ENCODE measurements around the gene PHYH.

The PHYH gene

GRCh38 chr10:13338390-13339110 is 38.7 kb upstream of the PHYH start:
- TF ChIP-seq CTCF (IDR thresholded peaks at IDR 0.05; ENCODE audit: insufficient read depth, low read length), result no peak
- no peak for TF ChIP-seq GABPA (IDR thresholded peaks at IDR 0.05; ENCODE audit: low read depth)
- no peak for TF ChIP-seq REST (IDR thresholded peaks at IDR 0.05; ENCODE audit: insufficient replicate concordance, low read depth)
- no peak for TF ChIP-seq SPI1 (IDR thresholded peaks at IDR 0.05; ENCODE audit: borderline replicate concordance, low read depth)
- TF ChIP-seq POLR2AphosphoS5 (IDR thresholded peaks at IDR 0.05; ENCODE audit: low read depth), result no peak
- no peak overlapping the region for H3K27ac ChIP-seq (replicated peaks)
- no peak overlapping the region for H3K4me3 ChIP-seq (replicated peaks; ENCODE audit: insufficient read depth, low read length)
- no peak for DNase-seq (ENCODE audit: low read depth in 1 of 2, low spot score in 1 of 2)
- H3K27me3 ChIP-seq (ENCODE audit: insufficient read depth, poor library complexity, severe bottlenecking), result no peaks in the 10 kb centered on the region

- no peaks in the 10 kb centered on the region for H3K27me3 ChIP-seq (ENCODE audit: insufficient read depth, poor library complexity, severe bottlenecking)
- no peak overlapping the region for H3K4me3 ChIP-seq (replicated peaks; ENCODE audit: insufficient read depth, low read length)
- no peak overlapping the region for H3K27ac ChIP-seq (replicated peaks)
- DNase-seq (ENCODE audit: low read depth in 1 of 2, low spot score in 1 of 2), result no peak
- no peak for TF ChIP-seq REST (IDR thresholded peaks at IDR 0.05; ENCODE audit: insufficient replicate concordance, low read depth)
- TF ChIP-seq POLR2AphosphoS5 (IDR thresholded peaks at IDR 0.05; ENCODE audit: low read depth), result no peak
- TF ChIP-seq GABPA (IDR thresholded peaks at IDR 0.05; ENCODE audit: low read depth), result no peak
- TF ChIP-seq SPI1 (IDR thresholded peaks at IDR 0.05; ENCODE audit: borderline replicate concordance, low read depth), result no peak
- TF ChIP-seq CTCF (IDR thresholded peaks at IDR 0.05; ENCODE audit: insufficient read depth, low read length), result no peak
Measured at GRCh38 chr10:13337827-13338196, 37.9 kb upstream of the PHYH start.

GRCh38 chr10:13337128-13337826 is 37.4 kb upstream of the PHYH start:
- Histone ChIP-seq H3K27ac (replicated peaks) (no peak overlapping the region), H3K4me3 (replicated peaks; ENCODE audit: insufficient read depth, low read length) (no peak overlapping the region), H3K27me3 (ENCODE audit: insufficient read depth, poor library complexity, severe bottlenecking) (no peaks in the 10 kb centered on the region)
- DNase-seq (ENCODE audit: low read depth in 1 of 2, low spot score in 1 of 2), result no peak
- no peak for TF ChIP-seq POLR2AphosphoS5 (IDR thresholded peaks at IDR 0.05; ENCODE audit: low read depth)
- TF ChIP-seq SPI1 (IDR thresholded peaks at IDR 0.05; ENCODE audit: borderline replicate concordance, low read depth), result no peak
- no peak for TF ChIP-seq REST (IDR thresholded peaks at IDR 0.05; ENCODE audit: insufficient replicate concordance, low read depth)
- no peak for TF ChIP-seq GABPA (IDR thresholded peaks at IDR 0.05; ENCODE audit: low read depth)

Data from HL-60 (cell line).